Nephron (organoid): Measurements from ENCODE around the gene PPP2R2B.

Experiments used
- H3K27ac Mint-ChIP-seq, 3 experiments: 2 replicates each; pipeline ENCODE4 v1.8.0; 2020; ENCODE audit warnings: mixed read lengths in 3 of 3, mild to moderate bottlenecking in 2 of 3, moderate library complexity in 1 of 3
- H3K27me3 Mint-ChIP-seq: 2 replicates; pipeline ENCODE4 v1.8.0; 2021; ENCODE audit warnings: low read depth, mild to moderate bottlenecking, moderate library complexity, mixed read lengths
- H3K36me3 Mint-ChIP-seq: 2 replicates; pipeline ENCODE4 v1.8.0; 2020; ENCODE audit warnings: low read depth, mixed read lengths
- H3K4me1 Mint-ChIP-seq: 2 replicates; pipeline ENCODE4 v1.8.0; 2020; ENCODE audit warnings: mixed read lengths
- H3K4me3 Mint-ChIP-seq, 3 experiments: 2 replicates each; pipeline ENCODE4 v1.8.0; 2020; ENCODE audit warnings: mild to moderate bottlenecking in 3 of 3, mixed read lengths in 3 of 3, moderate library complexity in 2 of 3
- H3K9me3 Mint-ChIP-seq: 2 replicates; pipeline ENCODE4 v1.8.0; 2020; ENCODE audit warnings: mixed read lengths
- TF ChIP-seq, protein P1 (sequence below), 3 experiments: fragments of 200-600 bp; sonication (generic); IDR thresholded peaks; one replicate each; pipeline ENCODE4 v1.5.0; 2021; ENCODE audit warnings: antibody characterized with exemption in 3 of 3; ENCODE audit not compliant: unreplicated experiment in 3 of 3

Gene PPP2R2B

DNA sequence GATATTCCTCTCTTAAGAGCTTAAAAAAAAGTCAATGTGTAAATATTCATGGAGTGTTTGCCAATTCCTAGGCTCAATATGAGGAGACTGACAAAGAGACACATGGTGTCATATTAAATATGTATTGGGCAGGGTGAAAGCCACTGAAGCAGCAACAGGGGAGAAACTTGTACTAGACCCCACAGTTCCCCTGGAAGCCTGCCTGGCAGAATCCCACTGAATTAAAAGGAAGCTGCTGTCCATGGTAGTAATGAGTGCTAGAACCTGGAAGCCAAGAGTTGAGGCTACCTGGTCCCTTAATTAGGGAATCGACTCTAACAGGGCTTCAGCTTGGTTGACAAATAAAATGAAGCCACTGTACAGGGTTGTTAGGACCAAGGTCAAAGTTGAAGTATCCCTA lies 233.2 kb downstream of the PPP2R2B start:
- TF ChIP-seq, protein P1, sequence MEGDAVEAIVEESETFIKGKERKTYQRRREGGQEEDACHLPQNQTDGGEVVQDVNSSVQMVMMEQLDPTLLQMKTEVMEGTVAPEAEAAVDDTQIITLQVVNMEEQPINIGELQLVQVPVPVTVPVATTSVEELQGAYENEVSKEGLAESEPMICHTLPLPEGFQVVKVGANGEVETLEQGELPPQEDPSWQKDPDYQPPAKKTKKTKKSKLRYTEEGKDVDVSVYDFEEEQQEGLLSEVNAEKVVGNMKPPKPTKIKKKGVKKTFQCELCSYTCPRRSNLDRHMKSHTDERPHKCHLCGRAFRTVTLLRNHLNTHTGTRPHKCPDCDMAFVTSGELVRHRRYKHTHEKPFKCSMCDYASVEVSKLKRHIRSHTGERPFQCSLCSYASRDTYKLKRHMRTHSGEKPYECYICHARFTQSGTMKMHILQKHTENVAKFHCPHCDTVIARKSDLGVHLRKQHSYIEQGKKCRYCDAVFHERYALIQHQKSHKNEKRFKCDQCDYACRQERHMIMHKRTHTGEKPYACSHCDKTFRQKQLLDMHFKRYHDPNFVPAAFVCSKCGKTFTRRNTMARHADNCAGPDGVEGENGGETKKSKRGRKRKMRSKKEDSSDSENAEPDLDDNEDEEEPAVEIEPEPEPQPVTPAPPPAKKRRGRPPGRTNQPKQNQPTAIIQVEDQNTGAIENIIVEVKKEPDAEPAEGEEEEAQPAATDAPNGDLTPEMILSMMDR (IDR thresholded peaks at IDR 0.05; ENCODE audit: unreplicated experiment in 3 of 3): no peak
- Mint-ChIP-seq H3K9me3 (no peaks in the 10 kb centered on the region), H3K27me3 (peaks cover 10% of the 10 kb centered on the region), H3K27ac (no peak overlapping the region), H3K4me1 (no peaks in the 10 kb centered on the region), H3K4me3 (no peak overlapping the region), H3K36me3 (no peaks in the 10 kb centered on the region)

DNA sequence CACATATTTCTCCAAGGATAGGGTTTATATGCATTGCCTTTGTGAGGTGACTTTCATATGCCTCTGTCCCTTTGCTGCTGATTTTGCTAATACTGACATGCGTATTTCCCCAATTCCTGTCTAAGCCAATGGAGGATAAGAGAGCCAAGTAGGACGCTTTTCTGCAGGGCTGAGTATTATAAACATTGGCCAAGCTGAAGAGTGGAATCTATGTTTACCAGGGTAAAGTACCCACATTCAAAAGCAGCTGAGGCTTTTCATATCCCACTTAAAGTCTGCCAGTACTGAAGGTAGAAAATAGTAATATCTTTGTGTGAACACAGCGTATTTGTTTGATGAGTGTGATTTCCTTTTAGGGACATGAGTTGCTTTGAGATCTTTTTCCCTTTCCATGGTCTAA lies 233.7 kb downstream of the PPP2R2B start:
- Mint-ChIP-seq H3K36me3 (no peaks in the 10 kb centered on the region), H3K4me1 (no peaks in the 10 kb centered on the region), H3K27ac (no peak overlapping the region), H3K4me3 (no peak overlapping the region), H3K27me3 (peaks cover 14% of the 10 kb centered on the region), H3K9me3 (no peaks in the 10 kb centered on the region)
- TF ChIP-seq, protein P1 (IDR thresholded peaks at IDR 0.05; ENCODE audit: unreplicated experiment in 3 of 3): no peak

DNA sequence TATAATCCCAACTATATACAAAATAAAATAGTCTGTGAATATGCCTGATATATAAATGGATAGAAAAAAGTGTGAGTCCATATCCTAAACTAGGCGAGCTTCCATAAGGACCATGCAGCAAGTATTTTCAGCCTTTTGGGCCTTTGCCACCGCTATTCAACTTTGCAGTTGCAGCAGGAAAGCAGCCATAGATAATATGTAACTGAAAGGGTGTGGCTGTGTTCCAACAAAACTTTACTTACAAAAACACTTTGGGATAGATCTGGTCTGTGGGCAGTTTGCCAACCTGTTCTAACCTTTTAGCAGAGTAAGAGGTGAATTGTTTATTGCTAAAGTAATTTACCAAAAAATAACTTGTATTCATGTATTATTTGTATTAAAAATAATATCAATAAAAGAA lies 234.8 kb downstream of the PPP2R2B start:
- H3K27me3 Mint-ChIP-seq: peaks cover 14% of the 10 kb centered on the region
- TF ChIP-seq, protein P1 (IDR thresholded peaks at IDR 0.05; ENCODE audit: unreplicated experiment in 3 of 3): no peak
- no peaks in the 10 kb centered on the region for H3K36me3 Mint-ChIP-seq
- H3K9me3 Mint-ChIP-seq: no peaks in the 10 kb centered on the region
- H3K4me1 Mint-ChIP-seq: no peaks in the 10 kb centered on the region
- H3K27ac Mint-ChIP-seq: no peak overlapping the region
- no peak overlapping the region for H3K4me3 Mint-ChIP-seq

DNA sequence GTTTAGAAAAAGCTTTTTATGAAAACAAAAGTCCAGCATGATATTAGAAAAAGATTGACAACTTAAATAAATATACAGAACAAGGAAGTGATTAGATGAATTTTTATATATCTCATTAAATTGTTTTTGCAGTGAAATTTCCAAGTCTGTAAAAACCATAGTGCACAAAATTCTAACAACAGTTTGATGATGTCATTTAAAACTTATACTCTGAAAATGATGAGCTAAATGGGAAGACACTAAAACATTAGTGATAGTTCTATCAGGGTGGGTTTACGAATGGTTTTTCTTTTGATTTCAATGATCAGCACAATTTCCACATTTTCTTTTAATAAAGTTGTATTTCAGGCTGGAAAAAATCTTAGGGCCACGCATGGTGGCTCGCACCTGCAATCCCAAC lies 236.1 kb downstream of the PPP2R2B start:
- no peak overlapping the region for H3K27ac Mint-ChIP-seq
- H3K9me3 Mint-ChIP-seq: no peaks in the 10 kb centered on the region
- no peaks in the 10 kb centered on the region for H3K36me3 Mint-ChIP-seq
- TF ChIP-seq, protein P1 (IDR thresholded peaks at IDR 0.05; ENCODE audit: unreplicated experiment in 3 of 3): no peak
- no peak overlapping the region for H3K4me3 Mint-ChIP-seq
- peaks cover 14% of the 10 kb centered on the region for H3K27me3 Mint-ChIP-seq
- H3K4me1 Mint-ChIP-seq: no peaks in the 10 kb centered on the region

DNA sequence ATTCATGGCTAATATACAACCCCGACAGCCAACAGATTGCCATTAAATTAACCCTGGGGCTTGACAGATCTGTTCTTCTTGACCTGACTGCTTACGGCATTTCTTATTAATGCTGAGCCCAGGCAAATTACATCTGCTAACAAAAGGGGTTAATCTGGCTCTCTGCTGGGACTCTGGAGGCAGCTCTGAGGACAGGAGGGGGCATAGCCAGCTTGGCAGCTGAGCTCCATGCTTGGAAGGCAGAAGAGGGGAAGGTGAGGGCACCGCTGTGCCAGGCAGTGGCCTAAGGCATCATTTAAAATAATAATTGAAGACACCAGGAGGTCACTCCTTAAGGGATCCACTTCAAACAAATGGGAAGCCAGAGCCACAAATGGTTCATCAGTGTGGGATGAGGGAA lies 236.6 kb downstream of the PPP2R2B start:
- no peak overlapping the region for H3K27ac Mint-ChIP-seq
- peaks cover 14% of the 10 kb centered on the region for H3K27me3 Mint-ChIP-seq
- no peaks in the 10 kb centered on the region for H3K4me1 Mint-ChIP-seq
- H3K36me3 Mint-ChIP-seq: no peaks in the 10 kb centered on the region
- TF ChIP-seq, protein P1 (IDR thresholded peaks at IDR 0.05; ENCODE audit: unreplicated experiment in 3 of 3): no peak
- no peak overlapping the region for H3K4me3 Mint-ChIP-seq
- H3K9me3 Mint-ChIP-seq: no peaks in the 10 kb centered on the region

DNA sequence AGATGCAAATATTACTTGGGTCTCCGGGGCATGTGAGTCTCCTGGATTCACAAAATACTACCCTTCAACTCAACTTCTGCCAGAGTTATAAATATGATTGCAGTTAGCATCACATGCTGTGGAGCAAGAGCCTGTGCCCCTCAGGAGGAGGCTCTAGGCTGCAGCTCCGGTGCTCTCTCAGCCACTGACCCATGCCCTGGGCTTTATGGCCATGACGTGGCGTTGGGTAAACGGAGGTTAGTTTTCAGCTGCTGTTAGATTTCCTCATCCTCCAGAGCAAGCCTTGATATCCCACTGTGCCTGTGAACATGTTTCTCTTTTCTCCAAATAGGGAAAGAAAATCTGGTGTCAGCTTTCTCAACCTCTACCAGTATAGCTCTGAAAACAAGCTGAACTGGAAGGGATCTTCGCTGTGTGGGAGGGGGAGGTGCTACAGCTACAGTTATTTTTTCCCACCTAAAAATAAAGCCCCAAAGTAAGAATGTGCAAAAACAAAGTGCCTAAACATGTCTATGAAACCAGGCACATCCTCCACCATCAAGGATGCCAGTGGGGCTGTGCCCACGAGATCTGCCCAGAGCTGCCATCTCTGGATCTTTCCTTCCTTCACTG lies 238.2 kb downstream of the PPP2R2B start:
- H3K36me3 Mint-ChIP-seq: no peaks in the 10 kb centered on the region
- TF ChIP-seq, protein P1 (IDR thresholded peaks at IDR 0.05; ENCODE audit: unreplicated experiment in 3 of 3): no peak
- H3K4me1 Mint-ChIP-seq: no peaks in the 10 kb centered on the region

More for the DNA sequence above, 238.2 kb downstream of the PPP2R2B start:
- no peaks in the 10 kb centered on the region for H3K9me3 Mint-ChIP-seq
- peaks cover 14% of the 10 kb centered on the region for H3K27me3 Mint-ChIP-seq
- H3K27ac Mint-ChIP-seq: peak overlapping the region in 1 of 3 experiments; percentile 27
- no peak overlapping the region for H3K4me3 Mint-ChIP-seq
